HG02852 (cell line): ENCODE results near the gene FGFBP2.

Experiments
- ATAC-seq: cut with Tn5 transposase; IDR thresholded peaks from one replicate; pipeline ENCODE4 v1.9.1; 2021; ENCODE audit warnings: mild to moderate bottlenecking, moderate library complexity; ENCODE audit not compliant: unreplicated experiment

Gene FGFBP2, protein sequence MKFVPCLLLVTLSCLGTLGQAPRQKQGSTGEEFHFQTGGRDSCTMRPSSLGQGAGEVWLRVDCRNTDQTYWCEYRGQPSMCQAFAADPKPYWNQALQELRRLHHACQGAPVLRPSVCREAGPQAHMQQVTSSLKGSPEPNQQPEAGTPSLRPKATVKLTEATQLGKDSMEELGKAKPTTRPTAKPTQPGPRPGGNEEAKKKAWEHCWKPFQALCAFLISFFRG

DNA sequence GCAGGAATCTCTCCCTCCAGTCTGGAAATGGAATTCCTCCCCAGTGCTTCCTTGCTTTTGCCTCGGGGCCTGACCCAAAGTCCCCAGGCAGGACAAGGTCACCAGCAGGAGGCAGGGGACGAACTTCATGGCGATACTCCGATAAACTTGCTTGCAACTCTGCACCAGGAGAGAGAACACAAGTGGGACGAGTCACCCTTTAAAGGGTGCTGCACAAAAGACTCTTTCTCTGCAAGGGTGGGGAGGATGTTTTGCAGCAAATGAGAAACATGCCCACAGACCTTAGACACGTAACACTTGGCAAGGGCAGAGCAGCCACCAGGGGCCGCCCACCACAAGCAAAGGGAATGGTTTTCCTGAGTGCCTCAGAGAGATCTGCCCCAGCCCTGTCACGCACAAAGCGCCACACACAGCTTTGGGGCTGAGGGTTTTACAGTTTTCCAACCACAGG is at the start of gene FGFBP2:
Gene FGFBP2, minus strand, starts transcription at position 175 of the 451 bp plus-strand sequence. Its CDS starts 46 bp downstream, at position 129.
- ATAC-seq: peak; percentile 52

DNA sequence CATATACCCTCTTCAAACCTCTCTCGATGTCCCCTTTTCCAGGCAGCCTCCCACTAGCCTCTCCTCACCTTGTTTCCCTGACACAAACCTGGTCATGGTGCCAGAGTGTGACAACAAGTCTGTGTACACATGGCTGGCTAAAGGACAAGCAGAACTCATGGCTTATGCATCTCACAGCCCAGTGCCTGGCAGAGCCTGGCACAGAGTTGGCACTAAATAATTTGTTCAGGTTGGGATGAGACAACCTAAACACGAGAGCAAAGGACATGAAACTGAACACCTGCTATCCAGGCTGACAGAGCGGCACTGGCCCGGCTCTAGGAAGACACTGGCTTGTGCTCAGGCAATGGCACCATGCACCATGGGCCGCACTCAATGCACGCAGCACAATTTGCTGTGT is 48.2 kb upstream of the FGFBP2 start:
- no peak for ATAC-seq

DNA sequence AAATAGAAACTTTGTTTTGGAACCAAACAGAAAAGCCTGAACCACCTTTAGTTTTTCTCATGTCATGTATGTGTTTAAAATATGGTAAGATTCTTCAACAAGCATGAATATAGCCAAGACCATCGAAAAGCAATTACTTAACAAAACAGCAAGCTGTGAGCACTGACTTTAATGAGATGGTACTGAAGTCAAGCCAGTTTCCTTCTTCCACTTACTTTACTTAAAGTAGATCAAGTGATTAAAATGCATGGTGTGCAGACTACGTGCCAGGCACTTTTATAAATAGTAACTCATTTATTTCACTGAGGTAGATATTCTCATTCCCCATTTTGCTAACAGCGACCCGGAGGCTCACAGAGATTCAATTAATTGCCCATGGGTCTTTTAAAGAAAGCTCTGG is 46.2 kb upstream of the FGFBP2 start:
- no peak for ATAC-seq

DNA sequence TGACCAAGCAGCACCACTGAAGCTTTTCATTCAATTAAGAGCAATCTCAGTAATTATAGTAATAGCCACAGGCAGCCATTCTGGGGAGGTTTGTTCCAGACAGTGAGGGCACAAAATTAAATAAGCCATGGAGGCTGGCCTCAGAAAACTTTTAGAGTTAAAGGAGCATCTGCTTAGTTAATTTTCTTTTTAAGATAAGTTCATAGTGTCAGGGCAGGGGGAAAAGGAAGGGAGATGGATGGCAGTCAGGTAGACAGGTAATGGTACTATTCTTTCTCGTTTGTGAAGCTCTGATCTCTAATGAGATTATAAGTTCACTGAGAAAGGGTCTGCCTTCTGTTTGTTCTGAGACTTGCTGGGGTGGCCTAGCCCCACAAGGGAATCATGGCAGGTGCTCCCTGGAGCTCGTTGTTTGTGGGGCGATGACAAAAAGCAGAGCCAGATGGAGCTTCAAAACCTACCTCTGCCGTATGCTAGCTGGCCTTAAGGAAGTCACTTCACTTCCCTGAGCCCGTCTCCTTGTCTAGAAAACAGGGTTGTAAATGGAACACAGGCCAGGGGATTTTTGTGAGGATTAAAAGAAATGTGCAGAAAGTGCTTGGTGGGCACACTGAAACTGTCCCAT is 44.6 kb upstream of the FGFBP2 start:
- ATAC-seq: no peak

DNA sequence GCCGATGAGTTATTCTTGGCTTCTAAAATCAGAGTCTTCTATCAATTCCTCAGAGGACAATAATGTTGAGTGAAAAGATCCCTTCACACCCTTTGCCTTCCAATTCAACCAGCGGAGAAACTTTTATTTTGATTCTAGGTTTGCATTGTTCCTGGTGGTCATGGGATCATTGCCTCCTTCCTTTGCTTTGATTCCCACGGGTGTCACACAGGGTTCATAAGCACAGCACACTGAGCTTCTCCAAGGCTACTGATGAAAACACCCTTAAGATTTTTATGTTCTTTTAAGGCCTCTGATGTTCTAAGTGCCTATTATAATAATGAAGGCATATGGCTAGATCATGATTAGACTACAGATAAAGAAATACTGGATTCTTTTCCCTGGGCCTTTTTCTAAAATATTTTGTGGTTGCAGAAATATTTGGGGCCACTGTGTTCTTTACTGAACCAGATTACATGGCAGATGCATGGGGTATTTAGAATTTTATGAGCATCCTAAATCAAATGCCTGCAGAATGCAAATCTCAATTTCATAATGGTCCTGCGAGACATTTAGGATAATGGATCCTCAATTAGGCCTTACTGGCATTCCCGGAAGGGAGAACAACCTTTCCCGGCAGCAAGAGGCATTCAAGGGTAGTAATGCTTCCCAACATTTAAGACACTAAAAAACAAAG is 43.9 kb upstream of the FGFBP2 start:
- ATAC-seq: no peak

DNA sequence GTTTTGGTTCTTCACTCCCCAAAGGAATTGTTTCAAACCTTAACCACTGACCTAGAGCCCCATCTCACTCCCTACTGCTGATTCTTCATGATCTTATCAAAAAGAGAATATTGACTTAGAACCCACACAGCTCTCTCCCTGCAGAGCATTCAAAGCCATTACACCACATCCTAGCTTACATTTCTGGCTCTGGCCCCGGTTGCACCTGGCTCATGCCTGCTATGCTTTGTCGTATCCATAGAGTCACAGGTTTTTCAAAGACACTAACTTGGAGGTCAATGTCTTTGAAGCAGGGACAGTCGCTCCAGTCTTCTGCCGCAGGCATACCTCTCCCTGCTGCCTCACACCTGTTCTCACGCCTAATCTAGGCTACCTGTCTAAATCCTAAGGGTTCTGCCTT is 42.7 kb upstream of the FGFBP2 start:
- no peak for ATAC-seq

DNA sequence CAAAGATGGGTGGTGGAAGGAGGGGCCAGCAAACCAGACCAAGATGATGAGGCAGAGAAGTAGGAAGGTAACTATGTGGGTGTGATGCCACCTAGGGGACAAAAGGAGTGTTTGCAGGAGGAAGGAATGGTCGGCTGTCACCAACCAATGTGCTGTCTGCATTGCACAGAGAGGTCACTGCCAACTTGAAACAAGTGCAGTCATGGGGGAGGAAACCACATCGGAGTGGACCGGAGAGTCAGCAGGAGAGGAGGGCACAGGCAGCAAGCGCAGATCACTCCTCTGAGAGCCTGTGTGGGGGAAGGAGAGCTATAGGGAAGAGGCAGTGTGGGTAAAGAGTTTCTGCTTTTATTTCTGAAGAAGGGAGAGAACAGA is 38.5 kb upstream of the FGFBP2 start:
- ATAC-seq: peak; percentile 92

DNA sequence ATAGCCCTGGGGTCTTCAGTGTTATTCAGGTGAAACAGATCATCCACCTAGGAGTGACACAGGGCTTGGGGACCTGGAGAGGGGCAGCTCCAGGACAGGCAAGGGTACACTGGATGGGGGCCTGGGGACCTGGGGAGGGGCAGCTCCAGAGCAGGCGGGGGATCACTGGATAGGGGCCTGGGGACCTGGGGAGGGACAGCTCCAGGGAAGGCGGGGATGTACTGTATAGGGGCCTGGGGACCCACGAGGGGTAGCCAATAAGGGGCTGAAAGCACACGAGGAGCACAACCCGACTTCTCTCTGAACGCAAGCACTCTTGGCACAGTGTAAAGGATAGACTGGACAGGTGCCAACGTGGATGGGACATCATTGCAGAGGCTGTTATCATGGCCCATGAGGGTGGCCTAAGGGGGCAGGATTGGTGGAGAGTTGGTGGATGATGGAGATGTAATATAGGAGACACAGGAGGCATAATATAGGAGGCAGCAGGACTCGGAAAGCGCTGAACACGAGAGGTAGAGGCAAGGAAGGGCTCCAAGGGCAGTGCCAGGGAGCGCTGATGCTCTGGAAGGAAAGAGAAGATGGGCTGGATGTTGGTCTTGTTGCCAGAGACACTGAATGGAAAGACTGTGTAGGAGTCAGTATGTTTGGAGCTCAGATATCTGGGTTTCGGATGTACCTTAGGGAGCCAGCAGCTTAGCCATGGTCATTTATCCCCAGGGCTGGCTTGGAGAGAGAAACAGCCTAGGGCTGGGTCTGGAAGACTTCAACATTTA is 37.9 kb upstream of the FGFBP2 start:
- no peak for ATAC-seq

DNA sequence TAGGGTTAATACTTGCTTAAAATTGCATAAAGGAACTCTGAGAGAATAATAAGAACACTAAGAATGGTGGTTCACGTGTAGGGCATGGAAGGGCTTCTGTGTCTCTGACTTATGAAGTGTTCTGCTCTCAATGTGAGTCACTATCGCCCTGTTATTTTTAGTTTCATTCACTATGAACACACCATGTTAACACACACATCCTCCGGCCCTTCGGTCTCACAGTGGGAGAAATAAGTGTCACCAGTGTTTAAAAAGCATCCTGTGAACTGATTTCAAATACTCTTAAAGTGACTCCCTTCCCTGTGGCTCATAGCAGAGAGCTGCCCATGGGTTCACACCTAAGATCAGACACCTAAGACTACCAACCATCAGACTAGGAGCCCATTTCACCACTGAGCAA is 33.8 kb upstream of the FGFBP2 start:
- ATAC-seq: peak; percentile 71

DNA sequence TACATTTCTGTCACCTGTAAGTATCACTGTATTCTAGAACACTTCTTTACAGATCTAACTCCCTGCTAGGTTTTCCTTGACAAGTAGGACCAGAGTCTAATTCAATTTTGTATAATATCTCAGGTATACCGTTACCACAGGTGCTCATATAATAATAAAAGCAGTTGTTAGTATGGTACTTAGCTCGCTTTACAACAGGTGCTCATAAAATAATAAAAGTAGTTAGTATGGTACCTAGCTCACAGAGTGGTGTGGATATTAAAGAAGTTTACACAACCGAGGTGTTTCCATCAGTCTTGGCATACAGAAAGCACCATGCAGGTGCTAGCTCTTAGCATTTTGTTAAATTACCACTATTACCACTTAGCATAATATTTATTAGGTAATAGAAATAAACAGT is 32.9 kb upstream of the FGFBP2 start:
- no peak for ATAC-seq

DNA sequence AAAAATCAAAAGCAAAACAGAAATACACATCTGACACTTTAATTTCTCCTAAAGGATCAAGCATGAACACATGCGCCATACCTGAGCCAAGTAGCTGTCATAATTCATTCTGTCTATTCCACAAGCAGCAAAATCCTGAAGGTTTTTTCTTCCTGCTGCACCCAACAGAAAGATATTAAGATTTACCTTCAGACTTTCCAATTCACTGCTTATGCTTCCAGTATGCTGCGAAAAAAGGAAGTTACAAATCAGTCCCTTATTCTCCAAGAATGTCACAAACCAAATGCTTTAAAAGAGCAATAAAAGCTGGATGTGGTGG is 29.2 kb upstream of the FGFBP2 start:
- no peak for ATAC-seq

DNA sequence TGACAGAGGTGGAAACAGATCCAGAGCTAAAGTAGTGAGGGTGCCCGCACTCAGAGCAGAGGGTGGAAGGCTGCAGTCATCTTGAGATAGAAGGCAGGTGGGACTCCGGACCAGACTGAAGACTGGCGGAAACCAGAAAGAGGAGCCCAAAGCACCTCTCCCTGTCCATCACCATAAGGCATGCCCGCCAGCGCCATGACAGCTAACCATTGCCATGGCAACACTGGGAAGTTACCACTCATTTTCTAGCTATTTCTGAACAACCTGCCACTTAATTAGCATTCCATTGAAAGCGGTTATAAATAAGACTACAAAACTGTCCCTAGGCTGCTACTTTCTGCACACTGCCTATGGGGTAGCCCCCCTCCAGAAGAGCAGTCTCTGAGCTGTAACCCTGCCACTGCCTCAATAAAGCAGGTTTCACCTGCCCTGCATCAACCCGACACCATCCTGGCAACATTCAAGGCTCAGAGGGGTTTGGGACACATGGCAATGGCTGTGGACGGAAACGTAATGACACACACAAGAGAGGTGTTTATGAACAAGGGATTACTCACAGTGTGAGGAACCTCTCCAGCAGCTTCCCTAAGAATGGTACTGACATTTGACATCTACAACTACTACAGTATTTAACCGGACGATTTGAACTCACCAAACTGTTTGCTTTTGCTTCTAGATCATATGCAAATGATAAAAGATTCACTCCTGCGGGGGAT is 27.8 kb upstream of the FGFBP2 start:
- no peak for ATAC-seq

DNA sequence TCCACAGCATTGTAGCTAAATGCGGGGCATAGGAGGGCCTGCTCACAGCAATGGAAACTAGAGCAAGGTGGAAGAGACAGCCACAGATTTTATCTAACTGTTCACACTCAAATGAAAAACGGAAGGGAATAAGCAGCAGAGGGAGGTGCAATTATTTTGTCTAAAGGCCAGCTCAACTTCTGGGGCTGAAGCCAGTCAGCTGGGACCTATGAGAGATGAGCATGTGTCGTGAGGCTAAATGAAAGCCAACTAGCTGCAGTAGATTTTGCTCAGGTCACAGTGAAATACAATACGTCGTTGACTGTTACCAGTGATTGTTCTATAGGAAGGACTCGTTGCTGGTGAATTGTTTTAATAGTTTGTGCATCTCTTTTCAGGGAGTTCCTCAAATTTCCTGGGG is 26.4 kb upstream of the FGFBP2 start:
- no peak for ATAC-seq

DNA sequence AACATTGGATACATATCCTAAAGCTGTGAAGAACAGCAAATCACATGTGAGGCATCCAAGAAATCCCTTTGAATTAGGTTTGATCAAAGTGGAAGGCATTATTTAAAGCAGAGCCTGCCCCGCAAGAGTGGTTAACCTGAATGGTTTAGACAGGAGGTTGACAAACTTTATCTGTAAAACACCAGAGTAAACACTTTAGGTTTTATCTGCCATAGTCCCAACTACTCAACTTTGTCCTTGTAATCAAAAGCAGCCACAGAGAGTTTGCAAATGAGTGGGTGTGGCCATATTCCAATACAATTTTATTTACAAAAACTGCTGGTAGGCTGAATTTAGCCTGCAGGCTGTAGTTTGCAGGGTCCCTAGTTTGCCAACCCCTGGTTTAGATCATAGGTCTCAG is 25.2 kb upstream of the FGFBP2 start:
- ATAC-seq: no peak

DNA sequence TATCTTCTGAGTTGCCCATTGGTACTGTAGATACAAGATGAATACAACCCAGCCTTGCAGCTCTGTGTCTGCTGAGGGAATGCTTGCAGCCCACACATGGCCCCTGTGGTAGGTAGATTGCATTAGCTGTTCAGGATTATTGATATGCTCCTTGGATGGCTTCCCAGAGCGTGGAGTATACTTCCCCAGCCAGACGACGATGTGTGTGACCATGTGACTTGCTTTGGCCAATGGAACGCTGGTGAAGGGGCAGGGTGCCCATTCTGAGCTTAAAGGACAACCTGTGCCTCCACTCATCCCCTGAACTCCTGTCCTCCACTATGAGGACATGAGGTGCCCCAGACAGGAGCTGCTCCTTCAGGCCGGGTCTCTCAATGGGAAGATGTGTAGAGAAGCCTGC is 23.9 kb upstream of the FGFBP2 start:
- ATAC-seq: no peak

DNA sequence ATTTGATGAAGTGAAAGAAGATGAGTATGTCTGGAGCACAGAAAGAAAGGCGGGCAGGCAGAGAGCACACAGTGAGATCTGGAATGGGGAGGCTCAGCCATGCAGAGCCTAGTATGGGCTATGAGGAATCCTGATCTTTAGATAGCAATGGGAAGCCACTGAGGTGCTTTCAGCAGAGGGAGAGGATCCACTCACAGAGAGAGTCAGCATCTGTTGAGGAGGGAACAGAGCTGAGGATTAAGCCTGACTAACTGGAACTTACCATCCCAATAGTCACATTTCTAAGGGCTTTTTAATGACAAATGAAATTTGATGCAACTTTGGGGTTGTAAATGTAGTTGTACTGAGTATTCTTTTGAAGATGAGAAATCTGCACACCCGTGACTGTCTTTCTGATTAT is 20.6 kb upstream of the FGFBP2 start:
- no peak for ATAC-seq

DNA sequence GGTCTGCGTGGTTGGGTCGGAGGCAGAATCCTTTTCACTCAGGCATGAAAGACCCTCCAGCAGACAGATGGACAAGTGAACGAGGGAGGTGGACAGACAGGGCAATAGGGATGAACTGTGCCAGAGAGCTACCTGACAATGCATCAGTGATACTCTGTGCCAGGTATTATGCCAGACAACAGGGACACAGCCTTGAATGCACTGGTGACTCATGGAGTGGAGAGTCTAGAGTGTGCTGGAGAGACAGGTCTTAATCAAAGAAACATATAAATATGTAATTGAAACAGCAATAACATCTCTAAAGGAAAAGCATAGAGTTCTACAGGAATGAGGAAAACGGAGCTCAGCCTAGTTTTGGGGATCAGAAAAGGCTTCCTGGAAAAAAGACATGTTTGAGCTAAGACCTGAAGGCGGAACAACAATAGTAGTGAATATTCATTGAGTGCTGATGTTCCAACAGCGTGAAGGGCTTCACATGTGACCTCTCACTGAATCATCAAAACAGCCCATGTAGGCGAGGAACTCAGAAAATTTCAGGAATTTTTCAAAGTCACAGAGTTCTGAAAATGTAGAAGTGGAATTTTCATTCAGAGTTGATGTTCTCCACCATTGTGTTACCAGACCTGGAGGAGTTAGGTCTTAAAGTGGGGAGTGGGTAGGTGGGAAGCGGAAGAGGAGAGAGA is 20.0 kb upstream of the FGFBP2 start:
- ATAC-seq: no peak

DNA sequence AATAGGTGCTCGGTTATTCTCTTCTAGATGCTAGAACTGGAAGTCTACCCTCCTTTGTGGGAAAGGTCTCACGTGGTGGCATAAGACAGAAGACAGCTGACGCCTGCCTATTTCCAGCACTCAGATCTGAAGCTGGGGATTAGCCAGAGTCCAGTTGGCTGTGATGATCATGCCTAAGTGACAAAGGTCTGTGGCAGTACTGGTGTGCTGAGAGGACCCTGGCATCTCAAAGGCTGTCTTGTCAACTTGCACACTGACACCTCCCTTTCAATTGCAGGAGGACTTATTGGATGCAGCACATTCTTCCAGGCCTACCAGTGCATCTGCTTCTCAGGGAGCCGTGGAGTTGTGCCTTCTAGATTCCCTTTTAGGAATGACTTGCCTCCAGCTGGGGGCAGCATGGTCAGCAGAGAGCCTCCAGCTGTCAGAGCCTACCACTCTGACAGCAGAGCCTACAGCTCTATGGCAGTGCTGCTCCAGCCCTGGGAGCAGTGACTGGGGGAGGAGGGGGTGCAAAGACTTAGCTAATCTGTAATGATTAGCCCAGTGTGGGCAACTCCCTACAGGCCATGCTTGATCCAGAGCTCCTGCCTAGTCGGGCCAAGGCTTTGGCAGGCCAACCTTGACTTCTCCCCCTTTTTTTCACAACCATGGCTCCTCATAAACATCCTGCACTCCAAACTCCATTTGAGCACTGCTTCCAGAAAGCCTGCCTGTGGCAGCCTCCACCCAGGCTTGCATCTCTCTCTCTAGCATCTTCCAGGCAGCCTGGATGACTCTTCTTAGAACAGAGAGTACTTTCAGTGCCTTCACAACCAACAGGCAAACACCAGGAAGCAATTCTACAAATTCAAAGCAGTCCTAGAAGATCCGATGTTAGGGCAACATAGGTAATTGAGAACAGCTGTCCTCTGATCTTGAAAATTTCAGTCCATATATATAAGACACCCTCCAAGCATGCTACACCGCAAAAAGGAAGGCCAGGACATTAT is 13.8 kb upstream of the FGFBP2 start:
- ATAC-seq: no peak

DNA sequence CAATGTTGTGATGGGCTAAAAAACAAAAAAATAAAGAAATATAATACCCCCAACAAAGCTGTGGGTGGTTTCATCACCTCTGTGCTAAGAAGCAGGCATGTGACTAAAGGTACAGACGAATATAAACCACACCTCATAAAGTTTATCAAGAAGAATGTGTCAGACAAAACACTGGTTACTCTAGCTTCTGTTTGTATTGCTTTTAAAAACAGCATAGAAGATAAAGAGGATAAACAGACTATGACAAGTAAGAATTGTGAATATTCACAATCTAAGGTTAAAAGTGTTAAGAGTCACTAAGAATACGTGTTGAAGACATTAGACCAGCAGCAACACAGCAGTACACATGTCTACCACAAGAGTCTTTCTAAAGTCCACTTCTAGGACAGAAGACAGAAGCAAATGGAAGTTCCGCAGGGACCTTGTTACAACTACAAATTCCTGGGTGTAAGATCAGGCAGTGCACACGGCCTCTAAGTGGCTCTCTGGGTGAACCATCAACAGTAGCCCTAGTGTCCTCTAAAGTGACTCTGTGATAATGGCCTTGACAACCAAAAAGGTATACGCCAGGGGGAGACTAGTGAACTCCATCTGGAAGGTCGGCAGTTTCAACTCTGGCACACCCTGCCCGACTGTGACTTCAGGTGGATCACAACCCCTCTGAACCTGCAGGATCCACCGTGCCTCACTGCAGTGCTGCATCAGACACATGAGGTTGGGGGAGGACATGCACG is 8.3 kb upstream of the FGFBP2 start:
- no peak for ATAC-seq
